Measurements from ENCODE around the gene MAN1A1.

Gene MAN1A1

GRCh38 chr6:119289651-119290050, 59.9 kb downstream of the MAN1A1 start:
- DNase-seq (ENCODE audit: low read depth, low spot score): no peak
- Histone ChIP-seq H3K4me3 (ENCODE audit: low read length) (no peak overlapping the region), H3K36me3 (ENCODE audit: control insufficient read depth, insufficient read depth, low read length) (no peaks in the 10 kb centered on the region), H3K27ac (ENCODE audit: low read length) (no peak overlapping the region), H3K9me3 (ENCODE audit: control insufficient read depth, insufficient read depth, low read length) (no peaks in the 10 kb centered on the region), H3K27me3 (ENCODE audit: control insufficient read depth, insufficient read depth, low read length) (no peaks in the 10 kb centered on the region), H3K4me1 (ENCODE audit: control insufficient read depth, insufficient read depth, low read length) (no peaks in the 10 kb centered on the region)
- no CpG with 5 or more reads among the region's 3 CpGs for WGBS (ENCODE audit: insufficient coverage, insufficient read length)

GRCh38 chr6:119285908-119286625, 63.5 kb downstream of the MAN1A1 start:
- 100% methylated on average over 2 of the region's 3 CpGs for WGBS (ENCODE audit: insufficient coverage, insufficient read length)
- no peaks in the 10 kb centered on the region for H3K27me3 ChIP-seq (ENCODE audit: control insufficient read depth, insufficient read depth, low read length)
- no peak for DNase-seq (ENCODE audit: low read depth, low spot score)
- H3K4me1 ChIP-seq (ENCODE audit: control insufficient read depth, insufficient read depth, low read length): no peaks in the 10 kb centered on the region
- H3K4me3 ChIP-seq (ENCODE audit: low read length): no peak overlapping the region
- H3K27ac ChIP-seq (ENCODE audit: low read length): no peak overlapping the region
- no peaks in the 10 kb centered on the region for H3K36me3 ChIP-seq (ENCODE audit: control insufficient read depth, insufficient read depth, low read length)
- H3K9me3 ChIP-seq (ENCODE audit: control insufficient read depth, insufficient read depth, low read length): no peaks in the 10 kb centered on the region

GRCh38 chr6:119284861-119285521, 64.6 kb downstream of the MAN1A1 start:
- Histone ChIP-seq H3K36me3 (ENCODE audit: control insufficient read depth, insufficient read depth, low read length) (no peaks in the 10 kb centered on the region), H3K4me3 (ENCODE audit: low read length) (no peak overlapping the region), H3K27ac (ENCODE audit: low read length) (no peak overlapping the region), H3K9me3 (ENCODE audit: control insufficient read depth, insufficient read depth, low read length) (no peaks in the 10 kb centered on the region), H3K4me1 (ENCODE audit: control insufficient read depth, insufficient read depth, low read length) (no peaks in the 10 kb centered on the region), H3K27me3 (ENCODE audit: control insufficient read depth, insufficient read depth, low read length) (no peaks in the 10 kb centered on the region)
- no CpG with 5 or more reads among the region's 4 CpGs for WGBS (ENCODE audit: insufficient coverage, insufficient read length)
- no peak for DNase-seq (ENCODE audit: low read depth, low spot score)

GRCh38 chr6:119283979-119284545, 65.5 kb downstream of the MAN1A1 start:
- H3K27me3 ChIP-seq (ENCODE audit: control insufficient read depth, insufficient read depth, low read length): no peaks in the 10 kb centered on the region
- H3K4me3 ChIP-seq (ENCODE audit: low read length): no peak overlapping the region
- DNase-seq (ENCODE audit: low read depth, low spot score): no peak
- no peak overlapping the region for H3K27ac ChIP-seq (ENCODE audit: low read length)
- H3K9me3 ChIP-seq (ENCODE audit: control insufficient read depth, insufficient read depth, low read length): no peaks in the 10 kb centered on the region
- WGBS (ENCODE audit: insufficient coverage, insufficient read length): no CpG with 5 or more reads among the region's 6 CpGs
- no peaks in the 10 kb centered on the region for H3K36me3 ChIP-seq (ENCODE audit: control insufficient read depth, insufficient read depth, low read length)
- H3K4me1 ChIP-seq (ENCODE audit: control insufficient read depth, insufficient read depth, low read length): no peaks in the 10 kb centered on the region

- DNase-seq (ENCODE audit: low read depth, low spot score): no peak
- H3K27me3 ChIP-seq (ENCODE audit: control insufficient read depth, insufficient read depth, low read length): no peaks in the 10 kb centered on the region
- H3K4me1 ChIP-seq (ENCODE audit: control insufficient read depth, insufficient read depth, low read length): no peaks in the 10 kb centered on the region
- H3K4me3 ChIP-seq (ENCODE audit: low read length): no peak overlapping the region
- H3K9me3 ChIP-seq (ENCODE audit: control insufficient read depth, insufficient read depth, low read length): no peaks in the 10 kb centered on the region
- H3K27ac ChIP-seq (ENCODE audit: low read length): no peak overlapping the region
- H3K36me3 ChIP-seq (ENCODE audit: control insufficient read depth, insufficient read depth, low read length): no peaks in the 10 kb centered on the region
- no CpG with 5 or more reads among the region's 3 CpGs for WGBS (ENCODE audit: insufficient coverage, insufficient read length)
Observed at GRCh38 chr6:119283214-119283613, 66.3 kb downstream of the MAN1A1 start.

GRCh38 chr6:119280668-119281067, 68.9 kb downstream of the MAN1A1 start:
- H3K4me1 ChIP-seq (ENCODE audit: control insufficient read depth, insufficient read depth, low read length): no peaks in the 10 kb centered on the region
- no peak for DNase-seq (ENCODE audit: low read depth, low spot score)
- H3K27me3 ChIP-seq (ENCODE audit: control insufficient read depth, insufficient read depth, low read length): no peaks in the 10 kb centered on the region
- H3K36me3 ChIP-seq (ENCODE audit: control insufficient read depth, insufficient read depth, low read length): no peaks in the 10 kb centered on the region
- no CpG with 5 or more reads among the region's 2 CpGs for WGBS (ENCODE audit: insufficient coverage, insufficient read length)
- no peaks in the 10 kb centered on the region for H3K9me3 ChIP-seq (ENCODE audit: control insufficient read depth, insufficient read depth, low read length)
- no peak overlapping the region for H3K4me3 ChIP-seq (ENCODE audit: low read length)
- H3K27ac ChIP-seq (ENCODE audit: low read length): no peak overlapping the region

GRCh38 chr6:119280080-119280479, 69.5 kb downstream of the MAN1A1 start:
- Histone ChIP-seq H3K4me3 (ENCODE audit: low read length) (no peak overlapping the region), H3K27me3 (ENCODE audit: control insufficient read depth, insufficient read depth, low read length) (no peaks in the 10 kb centered on the region), H3K4me1 (ENCODE audit: control insufficient read depth, insufficient read depth, low read length) (no peaks in the 10 kb centered on the region), H3K27ac (ENCODE audit: low read length) (no peak overlapping the region), H3K36me3 (ENCODE audit: control insufficient read depth, insufficient read depth, low read length) (no peaks in the 10 kb centered on the region), H3K9me3 (ENCODE audit: control insufficient read depth, insufficient read depth, low read length) (no peaks in the 10 kb centered on the region)
- no CpG with 5 or more reads among the region's 1 CpG for WGBS (ENCODE audit: insufficient coverage, insufficient read length)
- DNase-seq (ENCODE audit: low read depth, low spot score): no peak

GRCh38 chr6:119278625-119279024, 70.9 kb downstream of the MAN1A1 start:
- no CpG with 5 or more reads among the region's 2 CpGs for WGBS (ENCODE audit: insufficient coverage, insufficient read length)
- no peak overlapping the region for H3K27ac ChIP-seq (ENCODE audit: low read length)
- H3K4me1 ChIP-seq (ENCODE audit: control insufficient read depth, insufficient read depth, low read length): no peaks in the 10 kb centered on the region
- H3K36me3 ChIP-seq (ENCODE audit: control insufficient read depth, insufficient read depth, low read length): no peaks in the 10 kb centered on the region
- no peak overlapping the region for H3K4me3 ChIP-seq (ENCODE audit: low read length)
- no peaks in the 10 kb centered on the region for H3K9me3 ChIP-seq (ENCODE audit: control insufficient read depth, insufficient read depth, low read length)
- DNase-seq (ENCODE audit: low read depth, low spot score): no peak
- H3K27me3 ChIP-seq (ENCODE audit: control insufficient read depth, insufficient read depth, low read length): no peaks in the 10 kb centered on the region

- Histone ChIP-seq H3K4me1 (ENCODE audit: control insufficient read depth, insufficient read depth, low read length) (no peaks in the 10 kb centered on the region), H3K36me3 (ENCODE audit: control insufficient read depth, insufficient read depth, low read length) (no peaks in the 10 kb centered on the region), H3K27me3 (ENCODE audit: control insufficient read depth, insufficient read depth, low read length) (no peaks in the 10 kb centered on the region), H3K4me3 (ENCODE audit: low read length) (no peak overlapping the region), H3K27ac (ENCODE audit: low read length) (no peak overlapping the region), H3K9me3 (ENCODE audit: control insufficient read depth, insufficient read depth, low read length) (no peaks in the 10 kb centered on the region)
- no peak for DNase-seq (ENCODE audit: low read depth, low spot score)
- WGBS (ENCODE audit: insufficient coverage, insufficient read length): no CpG with 5 or more reads among the region's 2 CpGs
Observed at GRCh38 chr6:119277052-119277451, 72.5 kb downstream of the MAN1A1 start.

- H3K36me3 ChIP-seq (ENCODE audit: control insufficient read depth, insufficient read depth, low read length): no peaks in the 10 kb centered on the region
- H3K9me3 ChIP-seq (ENCODE audit: control insufficient read depth, insufficient read depth, low read length): no peaks in the 10 kb centered on the region
- no CpG with 5 or more reads among the region's 2 CpGs for WGBS (ENCODE audit: insufficient coverage, insufficient read length)
- no peak overlapping the region for H3K4me3 ChIP-seq (ENCODE audit: low read length)
- no peaks in the 10 kb centered on the region for H3K4me1 ChIP-seq (ENCODE audit: control insufficient read depth, insufficient read depth, low read length)
- no peaks in the 10 kb centered on the region for H3K27me3 ChIP-seq (ENCODE audit: control insufficient read depth, insufficient read depth, low read length)
- no peak for DNase-seq (ENCODE audit: low read depth, low spot score)
- no peak overlapping the region for H3K27ac ChIP-seq (ENCODE audit: low read length)
Observed at GRCh38 chr6:119276211-119276610, 73.3 kb downstream of the MAN1A1 start.
